Measurements from ENCODE around the gene PCDHGC5.

- TF ChIP-seq CTCF (conservative IDR thresholded peaks at IDR 0.05; ENCODE audit: low read depth, low read length), result no peak
- no peak for TF ChIP-seq EZH2 (IDR thresholded peaks at IDR 0.05; ENCODE audit: borderline replicate concordance, low read depth, low read length, poor library complexity, severe bottlenecking)
Measured at GRCh38 chr5:141510160-141510559, 21.3 kb downstream of the PCDHGC5 start.
